Lower leg skin (tissue), 4 donors: Measurements from ENCODE around the gene ARHGAP10. TPM values are rescaled to one million over a fixed set of nuclear protein-coding genes. Genes with fewer than 3 reads are reported as not detected.

Experiments
- DNase-seq, 2 donors: peaks; one replicate each; pipeline ENCODE4 v3.0.0-alpha.2; 2019; ENCODE audit warnings: low spot score in 2 of 2
- H3K4me3 ChIP-seq: fragments of 200-600 bp; sonication (generic); 2 replicates; pipeline ENCODE4 v1.5.1; 2017; ENCODE audit warnings: mild to moderate bottlenecking, low read depth; ENCODE audit not compliant: poor library complexity, severe bottlenecking
- POLR2A ChIP-seq, 2 donors: fragments of 450-650 bp; IDR thresholded peaks; one replicate each; pipeline ENCODE4 v1.6.1; 2016 to 2017; ENCODE audit warnings: antibody characterized with exemption in 2 of 2, mild to moderate bottlenecking in 1 of 2, moderate library complexity in 1 of 2
- WGBS, 2 donors: methylation state at CpG; one replicate each; pipeline ENCODE4 v1.1.5; 2018; 5-methylcytosine and 5-hydroxymethylcytosine counted together
- intact Hi-C: fragments of 100-400 bp; cut with DNase I; formaldehyde crosslinking; loops from one replicate; pipeline ENCODE4 v1.15.0; 2023; ENCODE audit warnings: low total_unique reads
- total RNA-seq, 4 donors: library from RNA; depleted of rRNA; stranded (reverse); fragments of >200 nt; gene quantifications; one replicate each; pipeline ENCODE4 v1.1.0, GENCODE V29; 2016
- TF ChIP-seq, protein P1 (sequence below), 3 donors: fragments of 450-650 bp; IDR thresholded peaks; one replicate each; pipeline ENCODE4 v1.5.1; 2016; ENCODE audit warnings: antibody characterized with exemption in 3 of 3, mild to moderate bottlenecking in 3 of 3, moderate library complexity in 2 of 3

Gene ARHGAP10
- total RNA-seq, 4 donors from 2014 or later, result 30.6 to 45.8 (median 37.9) TPM

DNA sequence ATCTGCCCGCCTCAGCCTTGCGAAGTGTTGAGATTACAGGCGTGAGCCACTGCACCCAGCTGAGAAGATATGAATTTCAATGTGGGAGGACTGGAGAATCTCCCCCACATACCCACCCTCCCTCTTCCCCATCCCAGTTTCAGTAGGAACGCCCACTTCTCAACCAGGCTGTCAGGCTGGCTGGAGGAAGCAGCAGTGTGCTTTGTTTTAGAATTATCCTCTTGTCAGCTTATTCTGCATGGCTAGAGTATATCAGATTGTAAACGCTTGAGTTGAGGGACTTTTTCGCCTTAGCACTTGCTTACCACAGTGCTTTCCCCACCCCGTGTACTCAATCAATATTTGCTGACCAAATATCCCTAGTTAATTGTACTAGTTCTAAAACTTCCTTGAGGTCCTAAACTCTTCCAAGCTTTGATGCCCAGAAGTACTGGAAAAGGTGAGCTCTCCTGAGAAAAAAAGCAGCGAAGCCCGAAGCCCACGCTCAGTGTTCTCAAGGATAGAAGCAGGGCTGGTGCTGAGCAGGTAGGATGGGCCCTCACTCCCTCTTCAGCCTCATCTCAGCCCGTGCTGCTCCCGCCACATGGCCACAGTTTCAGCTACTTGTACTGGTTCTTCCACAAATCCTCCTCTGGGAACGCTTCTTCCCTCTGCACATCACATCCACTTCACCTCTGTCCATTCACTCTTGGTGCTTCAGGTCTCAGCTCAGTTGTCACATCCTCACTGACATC, 7.3 kb upstream of the ARHGAP10 start:
- no peak for DNase-seq
- 89 to 94% methylated on average over 13 of the region's 13 CpGs for WGBS, 2 donors
- no peak overlapping the region for H3K4me3 ChIP-seq
- TF ChIP-seq, protein P1, sequence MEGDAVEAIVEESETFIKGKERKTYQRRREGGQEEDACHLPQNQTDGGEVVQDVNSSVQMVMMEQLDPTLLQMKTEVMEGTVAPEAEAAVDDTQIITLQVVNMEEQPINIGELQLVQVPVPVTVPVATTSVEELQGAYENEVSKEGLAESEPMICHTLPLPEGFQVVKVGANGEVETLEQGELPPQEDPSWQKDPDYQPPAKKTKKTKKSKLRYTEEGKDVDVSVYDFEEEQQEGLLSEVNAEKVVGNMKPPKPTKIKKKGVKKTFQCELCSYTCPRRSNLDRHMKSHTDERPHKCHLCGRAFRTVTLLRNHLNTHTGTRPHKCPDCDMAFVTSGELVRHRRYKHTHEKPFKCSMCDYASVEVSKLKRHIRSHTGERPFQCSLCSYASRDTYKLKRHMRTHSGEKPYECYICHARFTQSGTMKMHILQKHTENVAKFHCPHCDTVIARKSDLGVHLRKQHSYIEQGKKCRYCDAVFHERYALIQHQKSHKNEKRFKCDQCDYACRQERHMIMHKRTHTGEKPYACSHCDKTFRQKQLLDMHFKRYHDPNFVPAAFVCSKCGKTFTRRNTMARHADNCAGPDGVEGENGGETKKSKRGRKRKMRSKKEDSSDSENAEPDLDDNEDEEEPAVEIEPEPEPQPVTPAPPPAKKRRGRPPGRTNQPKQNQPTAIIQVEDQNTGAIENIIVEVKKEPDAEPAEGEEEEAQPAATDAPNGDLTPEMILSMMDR (IDR thresholded peaks at IDR 0.05), result no peak
- no peak for TF ChIP-seq POLR2A (IDR thresholded peaks at IDR 0.05)
- intact Hi-C loops, result no loop called here

DNA sequence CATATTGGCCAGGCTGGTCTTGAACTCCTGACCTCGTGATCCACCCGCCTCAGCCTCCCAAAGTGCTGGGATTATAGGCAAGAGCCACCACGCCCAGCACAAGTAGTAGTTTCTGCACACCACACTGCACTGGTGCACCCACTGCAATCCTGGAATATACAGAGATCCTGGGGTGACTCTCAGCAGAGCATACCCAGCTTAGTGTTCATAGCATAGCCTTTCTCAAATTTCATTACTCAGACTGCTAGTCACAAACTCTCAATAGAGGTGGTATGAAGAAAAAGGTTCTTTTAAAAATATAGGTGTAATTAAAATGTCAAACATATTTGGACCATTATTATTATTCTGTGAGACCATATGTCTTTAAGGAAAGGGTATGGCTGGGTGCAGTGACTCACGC, 6.2 kb upstream of the ARHGAP10 start:
- H3K4me3 ChIP-seq, result no peak overlapping the region
- TF ChIP-seq, protein P1 (IDR thresholded peaks at IDR 0.05), result no peak
- no peak for TF ChIP-seq POLR2A (IDR thresholded peaks at IDR 0.05)
- 85 to 91% methylated on average over 4 of the region's 4 CpGs for WGBS, 2 donors
- intact Hi-C loops, result no loop called here
- DNase-seq, result no peak

DNA sequence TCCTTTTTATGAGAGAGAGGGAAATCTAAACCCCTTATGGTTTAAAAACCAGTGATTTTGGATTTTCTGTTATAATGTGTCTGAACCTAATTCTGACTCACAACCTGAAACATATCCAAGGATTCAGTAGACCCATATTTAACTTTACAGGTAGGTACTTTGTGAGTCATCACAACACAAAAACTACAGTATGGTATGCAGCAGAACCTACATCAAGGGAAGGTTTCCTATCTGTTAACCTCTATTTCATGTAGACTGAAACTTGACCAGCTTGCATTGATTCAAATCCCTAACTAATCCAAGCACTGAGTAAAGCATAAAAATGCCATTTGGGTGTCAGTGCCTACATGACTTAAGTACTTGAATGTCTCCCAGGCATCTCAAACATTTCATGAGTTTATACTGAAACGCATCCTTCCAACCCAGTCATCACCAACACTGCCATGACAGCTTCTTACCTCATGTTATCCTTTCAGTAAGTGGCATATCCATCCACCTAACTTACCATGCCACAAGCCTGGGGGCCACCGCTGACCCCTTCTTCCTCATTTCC, 4.3 kb upstream of the ARHGAP10 start:
- 92 to 96% methylated on average over 2 of the region's 2 CpGs for WGBS, 2 donors
- TF ChIP-seq, protein P1 (IDR thresholded peaks at IDR 0.05), result no peak
- no peak for TF ChIP-seq POLR2A (IDR thresholded peaks at IDR 0.05)
- intact Hi-C loops, result no loop called here
- DNase-seq, result no peak
- no peak overlapping the region for H3K4me3 ChIP-seq

DNA sequence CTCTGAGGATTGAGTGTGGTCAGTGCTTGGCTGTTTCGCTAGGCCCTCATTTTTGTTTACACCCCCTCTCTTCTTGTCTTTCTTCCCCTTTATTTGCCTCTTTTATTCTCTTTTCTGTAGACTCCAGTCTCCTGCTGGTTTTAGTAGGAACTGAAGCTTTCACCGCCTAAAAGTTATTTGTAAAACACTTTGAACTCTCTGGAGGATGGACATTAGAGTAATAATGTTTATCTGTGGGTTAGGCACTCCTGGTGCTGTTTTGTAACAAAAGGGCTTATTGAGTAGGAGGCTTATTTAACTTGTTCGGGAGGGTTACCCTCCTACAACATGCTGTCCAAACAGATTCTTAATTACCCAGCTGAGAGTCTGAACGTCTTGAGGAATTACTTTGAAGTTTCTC, 1.6 kb upstream of the ARHGAP10 start:
- no peak for TF ChIP-seq POLR2A (IDR thresholded peaks at IDR 0.05)
- TF ChIP-seq, protein P1 (IDR thresholded peaks at IDR 0.05), result no peak
- no peak for DNase-seq
- no peak overlapping the region for H3K4me3 ChIP-seq
- 71 to 78% methylated on average over 4 of the region's 4 CpGs for WGBS, 2 donors
- intact Hi-C loops, result no loop called here

DNA sequence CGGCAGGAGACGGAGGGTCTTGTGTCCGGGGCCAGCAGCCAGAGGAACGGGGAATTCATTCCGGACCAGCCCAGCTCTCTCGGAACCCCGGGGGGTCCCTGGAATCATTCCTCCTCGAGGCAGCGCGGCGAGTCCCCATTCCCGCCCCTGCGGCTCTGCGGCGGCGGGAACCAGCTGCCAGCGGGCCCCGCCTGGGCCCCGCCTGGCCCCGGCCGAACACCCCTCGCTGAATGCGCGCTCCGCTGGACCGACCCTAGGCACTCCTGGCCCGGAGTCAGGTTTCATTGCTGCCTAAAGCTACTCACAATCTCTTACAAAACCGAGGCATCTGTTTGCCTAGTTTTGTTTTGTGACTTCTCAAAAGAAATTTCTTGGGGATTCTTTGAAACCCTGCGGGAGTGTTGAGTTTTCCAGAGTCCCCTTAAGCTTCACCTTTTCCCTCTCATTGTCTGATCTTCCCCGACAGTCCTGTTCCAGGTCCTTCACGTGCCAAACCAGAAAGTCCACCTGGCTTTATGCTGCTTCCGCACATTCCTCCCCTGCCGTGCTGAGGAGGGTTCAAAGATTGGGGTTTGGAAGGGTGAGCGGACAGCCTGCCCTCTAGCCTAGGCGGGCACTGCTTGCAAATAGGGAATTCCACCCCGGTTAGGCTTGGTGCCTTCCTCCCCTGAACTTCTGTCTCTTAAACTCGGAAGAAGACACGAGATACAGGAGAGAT, 789 bp downstream of the ARHGAP10 start:
- TF ChIP-seq POLR2A (IDR thresholded peaks at IDR 0.05), result no peak
- TF ChIP-seq, protein P1 (IDR thresholded peaks at IDR 0.05), result no peak
- WGBS, 2 donors, result 1% methylated on average over 35 to 36 of the region's 38 CpGs
- H3K4me3 ChIP-seq, result peak overlapping the region; percentile 55
- peak in 1 of 2 donors; percentile 88 for DNase-seq
- intact Hi-C loops, result no loop called here
